HG02885 (cell line): ENCODE data around the gene LRCH1.
A peak's percentile ranks its signal among the peaks of the same experiment; 100 is the strongest.

Experiments
- ATAC-seq: cut with Tn5 transposase; IDR thresholded peaks from one replicate; pipeline ENCODE4 v1.9.1; 2021; ENCODE audit warnings: mild to moderate bottlenecking; ENCODE audit not compliant: unreplicated experiment, poor library complexity

LRCH1 gene

GRCh38 chr13:46773541-46773940 is 220.6 kb downstream of the LRCH1 start:
- no peak for ATAC-seq

GRCh38 chr13:46775385-46776107 is 222.6 kb downstream of the LRCH1 start:
- ATAC-seq = no peak

GRCh38 chr13:46778095-46778494 is 225.1 kb downstream of the LRCH1 start:
- ATAC-seq = no peak

- no peak for ATAC-seq
These were observed 225.9 kb downstream of the LRCH1 start for GRCh38 chr13:46778890-46779289.

GRCh38 chr13:46782066-46782465 is 229.1 kb downstream of the LRCH1 start:
- no peak for ATAC-seq

- ATAC-seq = no peak
These were observed 229.7 kb downstream of the LRCH1 start for GRCh38 chr13:46782691-46783090.

- ATAC-seq = no peak
These were observed 230.5 kb downstream of the LRCH1 start for GRCh38 chr13:46783504-46783903.

GRCh38 chr13:46795321-46795720 is 242.4 kb downstream of the LRCH1 start:
- no peak for ATAC-seq

- no peak for ATAC-seq
These were observed 243.2 kb downstream of the LRCH1 start for GRCh38 chr13:46796129-46796514.

GRCh38 chr13:46796515-46797474 is 243.8 kb downstream of the LRCH1 start, which contains the start of gene ESD:
TSS of gene ESD (minus strand) at chr13:46797161. CDS start at chr13:46791413, 5,748 bp downstream.
- ATAC-seq = peak; percentile 93

- no peak for ATAC-seq
These were observed 244.7 kb downstream of the LRCH1 start for GRCh38 chr13:46797501-46798237.

- no peak for ATAC-seq
These were observed 246.2 kb downstream of the LRCH1 start for GRCh38 chr13:46799139-46799538.

- ATAC-seq = no peak
These were observed 248.9 kb downstream of the LRCH1 start for GRCh38 chr13:46801858-46802257.
